K562 (cell line): ENCODE results near the gene GIMAP8.

Experiments
- GATA2 ChIP-seq: sonication (generic); formaldehyde crosslinking; IDR thresholded peaks from 2 replicates; pipeline ENCODE4 v1.4.0; 2020; ENCODE audit warnings: mild to moderate bottlenecking, missing genetic modification reagents
- KDM5B ChIP-seq: fragments of 200-600 bp; sonication (generic); IDR thresholded peaks from 2 replicates; pipeline ENCODE4 v1.6.1; 2012; ENCODE audit warnings: low read depth, mild to moderate bottlenecking, moderate library complexity, low read length, control low read depth, inconsistent platforms; ENCODE audit not compliant: insufficient replicate concordance
- KLF6 ChIP-seq: fragments of 250-450 bp; sonication (Bioruptor Pico); IDR thresholded peaks from 2 replicates; pipeline ENCODE4 v1.4.0; 2020; ENCODE audit warnings: mild to moderate bottlenecking, moderate library complexity, borderline replicate concordance
- MXI1 ChIP-seq: IDR thresholded peaks from 2 replicates; pipeline ENCODE4 v1.6.1; 2011; ENCODE audit warnings: low read depth, mild to moderate bottlenecking, improper control_type of control experiment, low read length
- TAF1 ChIP-seq: IDR thresholded peaks from 2 replicates; pipeline ENCODE4 v1.6.1; 2011; ENCODE audit warnings: mild to moderate bottlenecking, low read length, moderate library complexity; ENCODE audit not compliant: insufficient read depth, control insufficient read depth, severe bottlenecking; ENCODE audit errors: extremely low read depth

DNA sequence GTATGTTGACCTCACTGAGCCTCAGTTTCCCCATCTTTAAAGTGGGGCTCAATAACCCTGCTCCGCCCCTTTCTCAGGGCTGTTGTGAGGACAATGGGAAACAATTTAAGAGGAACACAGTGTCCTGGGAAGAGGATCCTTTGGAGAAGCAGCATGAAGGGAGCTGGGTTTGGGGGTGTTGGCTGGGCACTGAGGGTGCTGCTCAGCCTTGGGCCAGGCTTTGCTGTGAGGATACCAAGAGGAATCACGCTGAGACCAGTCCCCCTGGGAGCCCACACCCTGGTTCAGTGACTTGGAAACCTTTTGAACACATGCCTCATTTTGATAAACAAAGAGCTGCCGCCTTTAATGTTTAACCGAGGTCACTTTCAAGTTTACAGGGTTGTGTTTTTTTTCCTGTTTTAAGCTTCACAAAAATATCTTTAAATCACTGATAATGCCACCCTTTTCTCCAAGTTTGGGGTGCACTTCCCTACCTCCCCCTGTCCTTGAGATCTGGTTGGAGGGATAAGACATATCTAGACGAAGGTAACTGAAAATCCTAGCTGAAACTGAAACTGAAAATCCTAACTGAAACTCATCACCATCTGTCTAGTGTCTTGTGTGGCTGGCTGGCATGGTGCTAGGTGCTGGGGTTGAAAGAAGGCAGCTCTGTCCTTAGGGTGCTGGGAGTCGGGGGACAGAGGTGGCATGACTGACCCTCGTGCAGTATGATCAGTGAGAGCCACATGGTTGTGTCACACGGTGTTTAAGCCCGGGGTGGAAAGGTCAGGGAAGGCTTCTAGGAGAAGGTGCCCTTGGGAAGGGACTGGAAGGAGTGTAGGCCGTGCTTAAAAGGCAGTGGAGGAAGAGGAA is 43.6 kb upstream of the GIMAP8 start:
- TF ChIP-seq GATA2 (CRISPR knock-in tag) (no peak), TAF1 (no peak), KLF6 (CRISPR knock-in tag) (no peak), KDM5B (no peak), MXI1 (no peak)
